ENCODE results near the gene CCDC116.

GRCh38 chr22:21680830-21681565, 48.4 kb downstream of the CCDC116 start:
- no peak for TF ChIP-seq CTCF (conservative IDR thresholded peaks at IDR 0.05)
- no peak for TF ChIP-seq ZFX (IDR thresholded peaks at IDR 0.05)
